ENCODE results near the gene LGR4. TPM values are rescaled to one million over a fixed set of nuclear protein-coding genes. Genes with fewer than 3 reads are reported as not detected.

The LGR4 gene
- total RNA-seq, 1 experiment from 2014 or later = 99.2 TPM

DNA sequence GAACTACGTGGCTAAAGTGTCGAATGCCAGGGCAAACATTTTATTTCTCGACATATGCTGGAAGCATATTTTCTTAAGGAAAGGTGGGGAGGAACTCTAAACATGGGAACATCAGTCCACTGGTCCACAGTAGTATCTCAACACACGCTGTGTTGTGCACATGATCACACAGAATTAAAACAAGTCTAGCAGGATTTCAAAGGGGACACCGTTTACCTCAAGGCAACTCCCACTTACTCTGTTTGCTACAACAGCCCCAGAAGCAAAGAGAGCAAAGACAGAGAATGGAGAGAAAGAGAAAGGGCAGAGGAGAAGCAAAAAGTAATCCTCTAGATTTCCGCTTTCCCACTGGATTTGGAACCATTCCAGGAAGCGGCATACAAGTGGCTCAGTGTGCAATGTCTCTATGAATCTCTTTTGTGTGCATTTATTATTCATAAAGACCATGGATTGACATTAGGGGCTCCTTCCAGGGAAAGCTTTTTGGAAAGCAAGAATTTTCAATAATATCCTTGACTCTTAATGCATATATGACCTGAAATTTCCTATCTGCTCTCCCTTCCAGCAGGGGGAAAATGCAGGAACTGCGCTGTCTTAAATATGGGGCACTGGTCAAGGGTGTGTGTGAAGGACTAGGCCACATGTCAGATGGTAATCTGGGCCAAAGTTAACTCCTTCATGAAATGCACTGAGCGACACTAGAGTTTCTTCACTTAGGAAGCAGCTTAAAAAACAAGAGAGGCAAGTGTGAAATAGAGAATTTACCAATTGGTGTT, 74.8 kb downstream of the LGR4 start:
- H3K9me3 Mint-ChIP-seq = no peaks in the 10 kb centered on the region
- H2BK120ac ChIP-seq (ENCODE audit: low read depth, low read length, poor library complexity, severe bottlenecking) = no peak overlapping the region
- no peak overlapping the region for H4K5ac ChIP-seq (ENCODE audit: insufficient read length, low read depth, low read length)
- no peak overlapping the region for H3K23ac ChIP-seq (ENCODE audit: insufficient read length, low read depth, low read length)
- no peak for TF ChIP-seq CTCF (conservative IDR thresholded peaks at IDR 0.05)
- no peak overlapping the region for H2BK20ac ChIP-seq (ENCODE audit: low read depth, low read length, poor library complexity, severe bottlenecking)
- no peaks in the 10 kb centered on the region for H3K79me1 ChIP-seq (ENCODE audit: insufficient read depth, low read depth, low read length, poor library complexity, severe bottlenecking)
- peaks cover 15% of the 10 kb centered on the region for H3K4me1 ChIP-seq (ENCODE audit: insufficient read depth, low read length)
- H2BK15ac ChIP-seq (ENCODE audit: low read depth, low read length) = no peak overlapping the region
- H3K79me2 ChIP-seq (ENCODE audit: insufficient read depth, low read length) = no peaks in the 10 kb centered on the region; the same call in 1 of the 2 replicates
- no peak overlapping the region for H3K4me2 ChIP-seq (ENCODE audit: insufficient read depth, insufficient read length, low read length)
- no peak overlapping the region for H3K9ac ChIP-seq (ENCODE audit: extremely low read depth, insufficient read length, low read length)
- no peak for DNase-seq
- no peaks in the 10 kb centered on the region for H3K27me3 Mint-ChIP-seq (ENCODE audit: low read depth)
- H3K23me2 ChIP-seq (ENCODE audit: insufficient read length, low read depth, low read length, poor library complexity, severe bottlenecking) = no peaks in the 10 kb centered on the region
- no peak overlapping the region for H3K4me3 Mint-ChIP-seq
- WGBS (ENCODE audit: extremely low coverage, insufficient read length, low lambda C conversion rate) = no CpG with 5 or more reads among the region's 9 CpGs
- H2BK5ac ChIP-seq (ENCODE audit: insufficient read length, low read length) = no peak overlapping the region
- H3K14ac ChIP-seq (ENCODE audit: insufficient read depth, low read length) = no peak overlapping the region
- no peak overlapping the region for H2AFZ ChIP-seq (ENCODE audit: low read length)
- no peak overlapping the region for H4K8ac ChIP-seq (replicated peaks; ENCODE audit: insufficient read length, low read depth, low read length)
- H3K36me3 Mint-ChIP-seq (ENCODE audit: insufficient read depth in 1 of 3, low read depth in 3 of 3) = peaks cover 2 to 34% (median 16%) of the 10 kb centered on the region in 3 experiments; a peak in 5 of 7 replicates
- H2AK5ac ChIP-seq (ENCODE audit: insufficient read length, low read length) = no peak overlapping the region
- peaks cover 45 to 59% of the 10 kb centered on the region in 2 experiments for H3K4me1 Mint-ChIP-seq
- no peaks in the 10 kb centered on the region for H3K9me3 ChIP-seq (ENCODE audit: control insufficient read depth, low read depth, low read length)
- no peak overlapping the region for H3K4ac ChIP-seq (ENCODE audit: low read depth, low read length)
- no peak overlapping the region for H3T11ph ChIP-seq (ENCODE audit: low read length)
- H4K91ac ChIP-seq (ENCODE audit: insufficient read length, low read depth, low read length) = no peak overlapping the region
- peak overlapping the region in 1 of 3 experiments; percentile 80; a peak in 3 of 7 replicates for H3K27ac Mint-ChIP-seq
- H3K56ac ChIP-seq (ENCODE audit: insufficient read length, low read depth, low read length) = no peak overlapping the region
- no peak overlapping the region for H2BK12ac ChIP-seq (ENCODE audit: insufficient read length, low read depth, low read length)
- no peaks in the 10 kb centered on the region for H3K27me3 ChIP-seq (ENCODE audit: insufficient read depth, low read length)
- no peaks in the 10 kb centered on the region for H4K20me1 ChIP-seq (ENCODE audit: control insufficient read depth, insufficient read depth, insufficient read length)
- no peak overlapping the region for H3K27ac ChIP-seq (ENCODE audit: insufficient read length, low read depth, low read length)
- H3K18ac ChIP-seq (ENCODE audit: insufficient read length, low read depth, low read length) = no peak overlapping the region

Measured in H9 (cell line).